Fibroblast of lung (primary cell): ENCODE measurements around the gene SLIT3. TPM values are rescaled to one million over a fixed set of nuclear protein-coding genes. Genes with fewer than 3 reads are reported as not detected.

ENCODE experiments used
- DNase-seq, 2 donors: peaks; one replicate each; pipeline versions ENCODE4 v3.0.0 to v3.0.0-alpha.2; 2010; ENCODE audit warnings: low read depth in 2 of 2
- H2AFZ ChIP-seq: 2 replicates; pipeline ENCODE4 v1.5.1; 2012; ENCODE audit warnings: low read length, control low read depth, inconsistent platforms
- H3K27ac ChIP-seq: 2 replicates; pipeline ENCODE4 v1.5.1; 2011; ENCODE audit warnings: low read length, control low read depth; ENCODE audit not compliant: insufficient read depth
- H3K27me3 ChIP-seq: 2 replicates; pipeline ENCODE4 v1.5.1; 2011; ENCODE audit warnings: mild to moderate bottlenecking, low read length; ENCODE audit not compliant: control insufficient read depth, insufficient read depth
- H3K36me3 ChIP-seq: 2 replicates; pipeline ENCODE4 v1.5.1; 2011; ENCODE audit warnings: low read length; ENCODE audit not compliant: control insufficient read depth, insufficient read depth
- H3K4me1 ChIP-seq: 2 replicates; pipeline ENCODE4 v1.5.1; 2011; ENCODE audit warnings: low read length; ENCODE audit not compliant: control insufficient read depth, insufficient read depth; ENCODE audit errors: extremely low read depth
- H3K4me2 ChIP-seq: 2 replicates; pipeline ENCODE4 v1.5.1; 2011; ENCODE audit warnings: low read length, control low read depth; ENCODE audit not compliant: insufficient read depth; ENCODE audit errors: extremely low read depth
- H3K4me3 ChIP-seq, 4 experiments: fragments of 200-600 bp in 1 of 4; sonication (generic) in 1 of 4; replicated peaks in 1 of 4; 2 replicates each; pipeline ENCODE4 v1.5.1; 2011 to 2016; ENCODE audit warnings: low read length in 4 of 4, low read depth in 3 of 4, mild to moderate bottlenecking in 3 of 4, control low read depth in 2 of 4, inconsistent platforms in 1 of 4, mixed read lengths in 1 of 4; ENCODE audit not compliant: insufficient read depth in 1 of 4; ENCODE audit errors: control extremely low read depth in 1 of 4
- H3K79me2 ChIP-seq: 2 replicates; pipeline ENCODE4 v1.5.1; 2012; ENCODE audit warnings: mild to moderate bottlenecking, low read length, inconsistent platforms; ENCODE audit not compliant: control insufficient read depth, insufficient read depth
- H3K9ac ChIP-seq: 2 replicates; pipeline ENCODE4 v1.5.1; 2011; ENCODE audit warnings: mild to moderate bottlenecking, low read length, control low read depth; ENCODE audit not compliant: insufficient read depth
- H3K9me3 ChIP-seq: 2 replicates; pipeline ENCODE4 v1.5.1; 2012; ENCODE audit warnings: low read depth, low read length; ENCODE audit not compliant: control insufficient read depth, insufficient read depth
- H4K20me1 ChIP-seq: 2 replicates; pipeline ENCODE4 v1.5.1; 2011; ENCODE audit warnings: low read length; ENCODE audit not compliant: control insufficient read depth, insufficient read depth; ENCODE audit errors: extremely low read depth
- EZH2 ChIP-seq: IDR thresholded peaks from 2 replicates; pipeline ENCODE4 v1.5.1; 2012; ENCODE audit warnings: low read length, control low read depth, mild to moderate bottlenecking; ENCODE audit errors: missing control alignments
- polyA plus RNA-seq, 2 donors: library from polyadenylated mRNA; depleted of rRNA in 1 of 2; stranded (reverse) in 1 of 2; unstranded in 1 of 2; fragments of >200 nt; gene quantifications; 2 replicates each; pipeline ENCODE4 v1.2.1, GENCODE V29; 2011 to 2012; ENCODE audit warnings: missing spikeins in 1 of 2
- total RNA-seq: library from RNA; depleted of rRNA; stranded (reverse); fragments of >200 nt; gene quantifications from 2 replicates; pipeline ENCODE4 v1.2.1, GENCODE V29; 2014
- TF ChIP-seq, protein P1 (sequence below), 2 donors: IDR thresholded peaks in 1 of 2; conservative IDR thresholded peaks in 1 of 2; 1 replicate in 1 of 2; 2 replicates in 1 of 2; pipeline ENCODE4 v1.5.1; 2011 to 2012; ENCODE audit warnings: low read length in 2 of 2, control low read depth in 1 of 2, inconsistent platforms in 1 of 2, low read depth in 1 of 2, mild to moderate bottlenecking in 1 of 2

SLIT3 gene
- total and polyA plus RNA-seq, 2 donors (not counting 1 experiment from before 2014, with no cell fraction given), result 1.6 to 4.6 TPM

DNA sequence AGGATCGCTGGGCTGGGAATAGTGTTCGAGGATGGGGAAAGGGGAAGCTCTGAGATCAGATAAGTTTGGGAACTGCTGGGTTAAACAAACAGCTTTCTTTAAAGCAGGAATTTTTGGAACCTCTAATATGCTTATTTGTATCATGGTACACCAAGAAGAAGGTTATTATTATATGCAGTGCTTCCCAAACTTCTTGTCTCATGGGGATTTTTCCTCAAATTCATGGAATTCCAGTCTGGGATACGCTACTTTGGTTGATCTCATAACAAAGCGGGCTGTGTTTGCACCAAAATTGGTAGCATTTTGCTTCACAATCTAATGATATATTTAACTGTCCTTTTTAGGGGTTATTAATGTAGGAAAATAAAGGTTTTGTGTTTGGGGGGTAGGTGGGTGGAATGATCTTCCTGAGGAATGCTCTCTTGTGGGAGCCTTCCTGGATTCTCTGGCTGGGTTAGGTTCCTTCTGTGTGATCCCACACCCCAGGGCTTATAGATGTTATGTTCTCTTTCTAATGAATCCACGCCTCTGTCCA is 605.6 kb downstream of the SLIT3 start:
- H3K36me3 ChIP-seq, result no peaks in the 10 kb centered on the region
- no peak overlapping the region for H2AFZ ChIP-seq
- H3K4me1 ChIP-seq, result no peaks in the 10 kb centered on the region
- TF ChIP-seq, protein P1, sequence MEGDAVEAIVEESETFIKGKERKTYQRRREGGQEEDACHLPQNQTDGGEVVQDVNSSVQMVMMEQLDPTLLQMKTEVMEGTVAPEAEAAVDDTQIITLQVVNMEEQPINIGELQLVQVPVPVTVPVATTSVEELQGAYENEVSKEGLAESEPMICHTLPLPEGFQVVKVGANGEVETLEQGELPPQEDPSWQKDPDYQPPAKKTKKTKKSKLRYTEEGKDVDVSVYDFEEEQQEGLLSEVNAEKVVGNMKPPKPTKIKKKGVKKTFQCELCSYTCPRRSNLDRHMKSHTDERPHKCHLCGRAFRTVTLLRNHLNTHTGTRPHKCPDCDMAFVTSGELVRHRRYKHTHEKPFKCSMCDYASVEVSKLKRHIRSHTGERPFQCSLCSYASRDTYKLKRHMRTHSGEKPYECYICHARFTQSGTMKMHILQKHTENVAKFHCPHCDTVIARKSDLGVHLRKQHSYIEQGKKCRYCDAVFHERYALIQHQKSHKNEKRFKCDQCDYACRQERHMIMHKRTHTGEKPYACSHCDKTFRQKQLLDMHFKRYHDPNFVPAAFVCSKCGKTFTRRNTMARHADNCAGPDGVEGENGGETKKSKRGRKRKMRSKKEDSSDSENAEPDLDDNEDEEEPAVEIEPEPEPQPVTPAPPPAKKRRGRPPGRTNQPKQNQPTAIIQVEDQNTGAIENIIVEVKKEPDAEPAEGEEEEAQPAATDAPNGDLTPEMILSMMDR (conservative IDR thresholded peaks at IDR 0.05 in 1 of 2, IDR thresholded peaks at IDR 0.05 in 1 of 2; ENCODE audit: low read depth in 1 of 2, low read length in 2 of 2), result no peak
- no peak for TF ChIP-seq EZH2
- H3K4me2 ChIP-seq, result no peak overlapping the region
- H3K27me3 ChIP-seq, result peaks cover 4% of the 10 kb centered on the region
- H3K9me3 ChIP-seq, result no peaks in the 10 kb centered on the region
- H3K4me3 ChIP-seq, result no peak overlapping the region
- H4K20me1 ChIP-seq, result no peaks in the 10 kb centered on the region
- H3K27ac ChIP-seq, result no peak overlapping the region
- H3K9ac ChIP-seq, result no peak overlapping the region
- H3K79me2 ChIP-seq, result no peaks in the 10 kb centered on the region
- DNase-seq, result no peak

DNA sequence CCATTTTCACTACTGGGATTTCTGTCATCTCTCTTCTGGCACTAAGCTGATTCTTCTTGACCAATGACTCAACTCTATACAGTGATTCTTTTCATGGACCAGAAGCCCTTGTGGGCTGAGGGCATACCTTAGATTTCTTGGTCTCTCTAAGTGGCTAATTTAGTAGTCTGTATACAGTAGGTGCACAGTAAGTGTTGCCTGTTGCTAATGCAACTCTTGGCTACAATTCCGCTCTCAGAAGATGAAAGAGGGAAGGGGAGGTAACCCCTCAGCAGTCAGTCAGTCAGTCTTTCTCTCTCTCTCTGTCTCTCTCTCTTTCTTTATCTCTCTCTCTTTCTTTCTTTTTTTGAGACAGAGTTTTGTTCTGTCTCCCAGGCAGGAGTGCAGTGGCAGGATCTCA is 606.6 kb downstream of the SLIT3 start:
- H3K4me1 ChIP-seq, result no peaks in the 10 kb centered on the region
- H3K79me2 ChIP-seq, result no peaks in the 10 kb centered on the region

DNA sequence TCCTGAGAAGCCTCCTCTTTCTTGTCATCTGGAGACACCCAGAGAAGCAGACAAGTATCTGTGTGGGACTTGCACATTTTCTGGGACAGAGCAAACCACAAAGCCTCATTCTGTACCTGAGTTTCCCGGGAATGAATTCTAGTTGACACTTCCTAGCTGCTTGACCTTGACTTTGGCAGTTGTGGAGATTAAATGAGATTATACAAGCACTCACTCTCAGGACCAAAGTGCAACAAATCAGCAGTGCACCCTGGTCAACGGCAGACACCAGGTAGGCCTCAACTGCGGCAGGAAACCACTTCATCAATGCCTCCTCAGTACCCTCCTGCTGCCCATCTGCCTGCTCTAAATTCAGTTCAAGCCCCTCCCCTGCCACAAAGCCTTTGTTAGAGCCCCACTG is 607.1 kb downstream of the SLIT3 start:
- TF ChIP-seq, protein P1 (conservative IDR thresholded peaks at IDR 0.05 in 1 of 2, IDR thresholded peaks at IDR 0.05 in 1 of 2; ENCODE audit: low read depth in 1 of 2, low read length in 2 of 2), result no peak
- TF ChIP-seq EZH2, result no peak
- no peak overlapping the region for H2AFZ ChIP-seq
- H3K79me2 ChIP-seq, result no peaks in the 10 kb centered on the region

More for the DNA sequence above, 606.6 kb downstream of the SLIT3 start:
- Histone ChIP-seq H3K27ac (no peak overlapping the region), H3K4me2 (no peak overlapping the region), H3K4me3 (no peak overlapping the region), H3K9me3 (no peaks in the 10 kb centered on the region), H2AFZ (no peak overlapping the region), H4K20me1 (no peaks in the 10 kb centered on the region), H3K36me3 (no peaks in the 10 kb centered on the region), H3K9ac (no peak overlapping the region), H3K27me3 (peaks cover 4% of the 10 kb centered on the region)
- TF ChIP-seq EZH2, result no peak
- TF ChIP-seq, protein P1 (conservative IDR thresholded peaks at IDR 0.05 in 1 of 2, IDR thresholded peaks at IDR 0.05 in 1 of 2; ENCODE audit: low read depth in 1 of 2, low read length in 2 of 2), result no peak
- no peak for DNase-seq

More for the DNA sequence above, 607.1 kb downstream of the SLIT3 start:
- no peaks in the 10 kb centered on the region for H3K36me3 ChIP-seq
- no peak overlapping the region for H3K27ac ChIP-seq
- no peaks in the 10 kb centered on the region for H4K20me1 ChIP-seq
- no peak for DNase-seq
- no peaks in the 10 kb centered on the region for H3K9me3 ChIP-seq
- H3K4me3 ChIP-seq, result no peak overlapping the region
- peaks cover 4% of the 10 kb centered on the region for H3K27me3 ChIP-seq
- H3K4me1 ChIP-seq, result no peaks in the 10 kb centered on the region
- H3K9ac ChIP-seq, result no peak overlapping the region
- no peak overlapping the region for H3K4me2 ChIP-seq
